NCI-H82 treated with DMSO at 0.1 percent for 48 hours (cell line): ENCODE results near the gene ENPP3.
"Not testable (repeated sequence)": the region's sequence is repeated elsewhere in the genome, so short reads cannot be mapped to it uniquely, and the experiment has no call there.

Source experiments
- DNase-seq: peaks from one replicate; lab custom pipeline; 2025; ENCODE audit not compliant: unreplicated experiment; lab: John Stamatoyannopoulos, UW

Gene ENPP3

DNA sequence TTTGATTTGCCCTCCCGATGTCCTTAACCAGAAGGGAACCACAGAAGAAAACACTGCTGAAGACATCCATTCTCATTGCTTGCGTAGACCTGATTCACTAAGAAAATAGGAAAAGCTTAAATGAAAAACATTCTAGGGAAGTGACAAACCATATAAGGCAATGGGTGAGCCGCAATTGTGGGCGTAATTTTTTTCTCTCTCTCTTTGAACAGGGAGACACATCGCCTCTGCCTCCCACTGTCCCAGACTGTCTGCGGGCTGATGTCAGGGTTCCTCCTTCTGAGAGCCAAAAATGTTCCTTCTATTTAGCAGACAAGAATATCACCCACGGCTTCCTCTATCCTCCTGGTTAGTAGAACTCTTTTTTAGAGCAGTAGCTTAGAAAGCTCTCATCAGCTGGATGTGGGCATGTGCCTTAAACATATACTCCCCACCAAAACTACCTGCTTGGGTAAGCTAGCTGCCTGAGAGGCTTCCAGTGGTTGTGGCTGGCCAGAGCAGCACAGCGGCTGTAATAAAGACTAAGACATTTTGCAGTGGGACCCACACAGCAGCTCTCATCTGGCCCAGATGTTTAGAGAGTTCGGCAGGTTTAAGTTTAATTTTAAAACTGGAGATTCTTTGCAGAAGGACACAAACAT lies 96.4 kb downstream of the ENPP3 start:
- no peak for DNase-seq

DNA sequence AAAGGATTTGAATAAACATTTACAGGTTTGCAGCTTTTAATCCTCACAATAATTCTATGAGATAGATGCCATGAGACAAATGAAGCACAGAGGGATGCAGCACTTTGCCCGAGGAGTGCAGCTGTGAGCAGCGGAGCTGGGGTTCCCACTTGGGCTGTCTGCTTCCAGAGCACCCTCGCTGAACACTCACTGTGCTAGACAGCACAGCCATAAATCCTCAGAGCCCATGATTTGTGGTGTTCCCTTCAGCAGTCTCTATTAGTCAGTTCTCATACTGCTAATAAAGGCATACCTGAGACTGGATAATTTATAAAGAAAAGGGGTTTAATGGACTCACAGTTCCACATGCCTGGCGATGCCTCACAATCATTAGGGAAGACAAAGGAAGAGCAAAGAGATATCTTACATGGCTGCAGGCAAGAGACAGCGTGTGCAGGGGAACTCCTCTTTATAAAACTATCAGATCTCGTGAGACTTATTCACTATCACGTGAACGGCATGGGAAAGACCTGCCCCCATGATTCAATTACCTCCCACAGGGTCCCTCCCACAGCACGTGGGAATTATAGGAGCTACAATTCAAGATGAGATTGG lies 99.0 kb downstream of the ENPP3 start:
- no peak for DNase-seq

DNA sequence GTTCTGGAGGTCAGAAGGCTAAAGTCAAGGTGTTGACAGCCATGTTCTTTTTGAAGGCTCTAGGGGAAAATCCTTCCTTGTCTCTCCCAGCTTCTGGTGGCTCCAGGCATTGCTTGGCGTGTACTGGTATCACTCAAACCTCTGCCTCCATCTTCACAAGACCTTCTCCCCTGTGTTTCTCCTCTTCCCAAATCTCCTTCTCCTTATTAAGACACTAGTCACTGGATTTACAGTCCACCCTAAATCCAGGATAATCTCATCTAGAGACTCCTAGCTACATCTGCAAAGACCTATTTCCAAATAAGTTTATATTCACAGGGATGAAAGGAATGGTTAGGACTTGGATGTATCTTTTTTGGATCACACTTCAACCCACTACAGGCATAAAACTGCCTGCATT lies 99.7 kb downstream of the ENPP3 start:
- DNase-seq = no peak

DNA sequence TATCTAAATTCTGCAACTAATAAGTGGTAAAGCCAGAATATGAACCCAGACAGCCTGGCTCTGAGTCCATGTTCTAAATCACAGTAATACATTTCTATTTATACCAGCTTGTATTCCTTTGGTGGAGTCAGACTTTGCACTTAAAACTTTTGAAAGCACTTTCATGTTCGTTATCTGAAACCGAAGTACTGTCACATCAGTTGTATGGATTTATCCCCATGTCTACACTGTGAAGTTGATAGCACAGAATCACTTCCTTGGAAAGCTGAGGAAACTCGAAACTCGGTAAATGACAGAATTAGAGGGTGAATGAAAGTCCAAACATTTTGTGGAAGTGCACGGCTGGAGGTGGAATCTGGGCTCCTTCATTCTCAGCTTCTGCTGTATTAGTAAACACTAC lies 102.0 kb downstream of the ENPP3 start:
- no peak for DNase-seq

DNA sequence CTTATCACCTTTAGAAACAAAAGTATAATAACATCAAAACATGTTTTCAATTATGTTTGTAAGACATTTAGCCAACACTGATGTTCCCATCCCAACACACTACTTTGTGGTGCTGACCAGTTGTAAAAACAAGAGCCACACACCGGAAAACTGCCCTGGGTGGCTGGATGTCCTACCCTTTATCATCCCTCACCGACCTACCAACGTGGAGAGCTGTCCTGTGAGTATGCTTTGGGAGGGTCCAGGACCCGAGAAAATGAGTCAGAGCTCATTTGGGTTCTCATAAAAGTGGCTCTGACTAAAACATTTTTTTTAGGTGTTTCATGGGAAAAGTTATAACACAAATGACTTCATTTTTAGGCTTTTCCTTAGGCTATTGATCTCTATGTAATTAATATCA lies 103.1 kb downstream of the ENPP3 start:
- no peak for DNase-seq

DNA sequence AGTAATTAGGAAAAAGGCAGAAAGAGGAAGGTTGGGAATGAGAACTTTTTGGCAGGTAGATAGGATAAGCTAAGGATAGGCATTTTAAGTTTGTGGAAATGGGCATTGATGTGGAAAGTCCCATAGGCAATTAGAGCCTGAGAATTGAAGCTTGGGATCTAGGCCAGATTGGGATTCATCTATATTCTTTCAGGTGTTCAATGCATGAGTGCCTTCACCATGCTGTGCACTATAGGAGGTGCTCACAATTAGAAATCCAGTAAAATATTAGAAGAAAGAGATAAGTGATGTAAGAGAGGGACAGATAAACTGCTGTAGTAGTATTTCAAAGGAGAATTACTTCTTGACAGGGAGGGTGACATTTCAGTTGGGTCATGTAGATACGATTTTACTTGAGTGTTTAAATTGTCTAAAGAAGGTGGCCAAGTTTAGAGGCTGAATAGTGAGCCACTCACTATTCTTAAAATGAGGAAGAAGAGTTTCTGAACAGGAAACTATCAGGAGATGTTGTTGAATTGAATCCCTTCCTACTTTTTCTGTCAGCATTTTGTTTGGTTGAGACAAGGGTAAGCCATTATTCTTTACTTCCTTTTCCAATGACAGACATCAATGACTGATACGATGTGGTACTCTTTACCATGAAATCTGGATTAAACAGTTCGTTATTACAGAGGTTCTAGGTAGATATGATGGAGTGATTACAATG lies 104.7 kb downstream of the ENPP3 start:
- DNase-seq = no peak

DNA sequence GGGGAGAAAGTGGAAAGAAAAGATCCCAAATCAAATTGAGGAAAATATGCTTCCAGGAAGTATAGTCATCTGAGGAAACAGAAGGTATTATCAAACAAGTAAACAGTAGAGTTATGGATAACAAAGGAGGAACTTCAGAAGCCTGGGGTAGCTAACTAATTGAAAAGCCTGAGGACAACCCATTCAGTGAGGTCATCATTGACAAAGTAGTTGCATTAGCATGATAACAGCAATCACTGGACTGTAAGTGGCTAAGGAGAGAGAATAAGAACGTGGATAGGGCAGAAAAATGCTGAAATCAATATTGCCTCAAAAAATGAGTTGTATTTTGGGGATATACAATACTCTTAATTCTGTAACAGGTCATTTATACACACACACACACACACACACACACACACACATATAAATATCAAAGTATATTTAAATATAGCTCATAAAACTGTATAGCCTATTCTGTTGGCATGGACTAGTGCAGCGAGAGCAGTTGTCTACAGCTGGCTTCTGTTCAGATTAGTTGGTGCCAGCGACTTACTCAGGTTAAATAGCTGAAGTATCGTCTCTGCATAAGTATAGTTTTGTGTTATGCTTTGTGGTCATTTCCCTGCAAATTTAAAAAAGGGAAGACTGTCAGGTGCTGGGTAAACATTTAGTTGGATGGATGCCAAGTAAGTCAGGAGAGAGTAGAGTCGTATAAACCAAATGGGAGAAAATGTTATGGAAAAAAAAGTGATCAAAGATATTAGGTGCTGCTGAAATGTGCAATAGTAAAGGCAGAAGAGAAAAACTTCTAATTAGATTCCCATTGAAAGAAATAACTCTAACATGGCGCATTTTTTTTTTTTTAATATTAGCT lies 107.6 kb downstream of the ENPP3 start:
- DNase-seq = no peak

DNA sequence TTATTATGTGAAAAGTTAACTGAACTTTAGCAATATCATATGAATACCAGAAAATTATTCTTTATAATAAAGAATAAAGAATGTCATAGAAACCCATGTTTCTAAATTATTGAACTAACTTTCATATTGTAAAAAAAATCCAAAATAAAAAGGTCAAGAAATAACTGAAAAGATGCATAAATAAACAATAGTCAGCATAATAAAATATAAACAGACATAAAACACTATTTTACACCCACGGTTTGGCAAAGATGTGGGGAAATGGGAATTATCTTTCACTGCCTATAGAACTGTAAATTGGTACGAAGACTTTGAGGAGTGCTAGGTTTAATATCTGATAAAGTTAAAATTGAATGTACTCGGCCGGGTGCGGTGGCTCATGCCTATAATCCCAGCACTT lies 108.4 kb downstream of the ENPP3 start:
- DNase-seq = no peak

DNA sequence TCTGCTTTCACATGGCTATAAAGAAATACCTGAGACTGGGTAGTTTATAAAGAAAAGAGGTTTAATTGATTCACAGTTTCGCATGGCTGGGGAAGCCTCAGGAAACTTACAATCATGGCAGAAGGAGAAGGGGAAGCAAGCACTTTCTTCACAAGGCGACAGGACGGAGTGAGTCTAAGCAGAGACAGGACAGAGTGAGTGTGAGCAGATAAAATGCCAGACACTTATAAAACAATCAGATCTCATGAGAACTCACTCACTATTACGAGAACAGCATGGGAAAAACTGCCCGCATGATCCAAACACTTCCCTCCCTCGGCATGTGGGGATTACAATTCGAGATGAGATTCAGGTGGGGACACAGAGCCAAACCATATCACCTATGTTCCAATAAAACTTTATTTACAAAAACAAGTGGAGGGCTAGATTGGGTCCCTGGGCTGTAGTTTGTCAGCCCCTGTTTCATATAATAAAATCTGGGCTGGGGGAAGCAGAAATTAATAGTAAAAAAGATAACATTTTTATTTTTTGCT lies 110.8 kb downstream of the ENPP3 start:
- DNase-seq = no peak

DNA sequence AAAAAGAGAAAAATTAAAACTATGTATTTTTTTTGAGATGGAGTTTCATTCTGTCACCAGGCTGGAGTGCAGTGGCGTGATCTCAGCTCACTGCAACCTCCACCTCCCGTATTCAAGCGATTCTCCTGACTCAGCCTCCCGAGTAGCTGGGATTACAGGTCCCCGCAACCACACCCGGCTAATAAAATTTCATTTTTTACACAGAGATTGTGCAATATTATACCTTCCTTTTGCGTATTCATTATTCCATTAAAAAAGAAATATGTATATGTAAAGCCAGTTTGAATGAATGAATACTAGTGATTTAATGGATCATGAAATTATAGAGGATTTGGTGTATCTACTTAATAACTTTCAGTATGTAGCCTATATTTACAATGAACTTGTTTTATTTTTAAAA lies 111.9 kb downstream of the ENPP3 start:
- no peak for DNase-seq

DNA sequence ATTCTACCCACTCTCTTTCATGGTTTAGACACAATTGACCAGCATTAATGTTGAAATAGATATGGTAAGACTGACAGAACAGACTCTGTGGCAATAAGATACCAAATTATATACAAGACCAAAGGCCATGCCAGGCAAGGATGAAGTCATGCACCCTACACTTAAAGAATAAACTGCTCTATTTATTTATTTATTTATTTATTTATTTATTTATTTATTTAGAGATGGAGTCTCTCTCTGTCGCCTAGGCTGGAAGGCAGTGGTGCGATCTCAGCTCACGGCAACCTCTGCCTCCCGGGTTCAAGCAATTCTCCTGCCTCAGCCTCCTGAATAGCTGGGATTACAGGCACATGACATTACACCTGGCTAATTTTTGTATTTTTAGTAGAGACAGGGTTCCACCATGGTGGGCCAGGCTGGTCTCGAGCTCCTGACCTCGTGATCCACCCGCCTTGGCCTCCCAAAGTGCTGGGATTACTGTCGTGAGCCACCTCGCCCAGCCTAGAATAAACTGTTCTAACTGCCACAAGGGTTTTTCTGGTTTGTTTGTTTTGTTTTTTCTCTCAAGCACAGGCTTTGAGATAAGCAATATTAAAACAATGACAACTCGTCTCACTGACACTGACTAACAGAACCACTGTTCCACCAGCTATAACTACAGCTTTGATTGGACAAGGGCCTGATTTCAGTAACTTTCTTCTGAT lies 114.1 kb downstream of the ENPP3 start:
- DNase-seq = not testable (repeated sequence)

DNA sequence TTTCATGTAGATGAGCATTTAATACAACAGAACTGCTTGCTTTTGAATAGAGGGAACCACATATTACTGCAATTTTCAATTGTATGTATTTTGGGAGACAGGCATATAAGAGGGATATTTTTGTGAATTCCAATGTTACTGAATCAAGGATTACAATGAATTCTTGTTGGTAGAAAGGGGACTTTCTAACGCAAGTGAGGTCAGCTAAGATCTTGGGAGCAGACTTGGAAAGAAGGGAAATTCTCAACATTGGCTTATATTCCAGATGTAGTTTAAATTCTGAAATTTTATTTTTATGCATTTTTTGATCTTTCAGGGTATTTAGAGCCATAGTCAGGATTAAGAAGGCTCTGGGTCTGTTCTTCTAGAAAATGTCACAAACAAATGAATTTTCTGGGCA lies 117.0 kb downstream of the ENPP3 start:
- DNase-seq = no peak

DNA sequence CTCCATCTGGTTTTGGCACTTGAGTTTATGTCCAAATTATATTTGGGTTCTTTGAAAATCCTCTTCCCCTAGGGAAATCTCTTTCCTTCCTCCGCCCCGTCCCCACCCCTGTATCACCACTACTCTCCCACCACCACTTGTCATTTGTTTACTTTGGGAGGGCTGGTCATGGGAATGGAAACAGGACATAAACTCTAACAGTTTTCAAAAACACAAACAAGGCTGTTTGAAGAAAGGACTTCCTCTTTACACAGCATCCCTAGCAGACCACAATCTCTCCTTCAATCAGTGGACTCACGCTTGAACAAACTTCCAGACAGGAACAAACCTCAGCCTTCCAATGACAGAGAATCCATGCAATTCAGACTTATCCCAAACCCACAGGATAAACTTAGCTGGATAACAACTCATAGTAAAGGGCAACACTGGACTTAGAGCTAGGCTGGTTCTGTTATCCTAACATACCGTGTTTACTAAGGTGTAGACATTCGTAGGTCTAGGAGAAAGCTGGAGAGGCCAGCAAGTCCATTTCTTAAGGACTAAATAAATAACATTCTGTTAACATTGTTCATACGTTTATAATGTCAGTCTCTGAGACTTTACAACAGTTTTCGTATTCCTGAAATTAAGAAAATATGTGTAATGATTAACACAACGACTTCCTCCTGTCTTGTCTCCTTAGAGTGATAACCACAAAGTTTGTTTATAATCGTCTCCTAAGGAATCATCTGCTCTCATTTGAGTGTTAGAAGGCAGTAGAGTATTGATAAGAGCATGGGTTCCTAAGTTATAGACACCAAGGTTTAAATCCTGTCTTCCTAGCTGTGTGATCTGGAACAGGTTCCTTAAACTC lies 117.8 kb downstream of the ENPP3 start:
- no peak for DNase-seq

DNA sequence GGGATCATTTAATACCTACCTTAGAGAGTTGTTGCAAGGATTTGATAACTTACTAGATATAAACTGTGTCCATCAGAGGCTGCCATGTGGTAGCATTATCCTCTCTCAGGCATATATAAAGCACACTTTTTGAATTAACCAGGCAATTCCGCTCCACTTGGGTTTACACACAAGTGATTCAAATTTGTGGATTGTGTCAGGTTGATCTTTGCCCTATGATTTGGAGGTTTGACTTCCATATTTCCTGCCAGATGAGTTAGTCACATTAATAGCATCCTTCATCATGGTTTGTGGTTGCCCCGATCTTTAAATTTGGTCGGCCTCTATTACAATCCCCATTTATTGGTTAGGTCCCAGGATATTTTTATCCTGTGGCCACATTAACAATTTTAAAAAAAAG lies 118.5 kb downstream of the ENPP3 start:
- DNase-seq = no peak

DNA sequence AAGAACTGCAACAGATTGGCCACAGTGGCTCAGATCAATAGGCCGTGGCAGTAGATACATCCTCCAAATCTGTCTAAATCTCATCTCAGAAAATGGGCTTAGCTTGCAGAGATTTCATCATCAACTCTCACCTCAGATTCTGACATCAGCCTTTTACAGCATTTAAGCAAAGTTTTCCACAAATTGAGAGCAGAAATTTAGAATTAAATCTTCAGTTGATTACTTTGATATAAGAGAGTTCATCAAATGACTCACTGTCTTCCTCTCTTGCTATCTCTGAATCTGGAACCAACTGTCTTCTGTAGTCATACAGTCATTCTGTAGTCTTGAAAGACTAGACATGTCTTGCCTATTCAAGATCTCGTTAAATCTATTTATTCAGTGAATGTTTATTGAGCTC lies 118.9 kb downstream of the ENPP3 start:
- DNase-seq = no peak

DNA sequence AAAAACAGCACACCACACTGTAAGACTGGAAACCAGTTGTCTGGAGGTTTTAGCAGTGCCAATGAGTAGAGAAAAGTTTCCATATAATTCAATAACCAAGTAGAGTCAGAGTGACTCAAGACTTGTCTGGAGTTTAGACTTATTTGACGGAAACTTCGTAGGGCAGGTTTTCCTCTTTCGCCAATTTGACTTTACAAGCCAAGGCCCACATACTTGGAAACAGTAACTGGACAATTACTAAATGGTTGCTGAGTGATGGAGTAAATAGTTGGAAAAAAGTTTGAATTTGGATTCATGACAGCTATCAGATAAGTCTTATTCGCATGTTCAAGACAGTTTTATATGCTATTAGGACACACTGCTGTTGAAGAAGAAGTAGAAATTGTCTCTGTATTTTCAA lies 121.8 kb downstream of the ENPP3 start:
- no peak for DNase-seq

DNA sequence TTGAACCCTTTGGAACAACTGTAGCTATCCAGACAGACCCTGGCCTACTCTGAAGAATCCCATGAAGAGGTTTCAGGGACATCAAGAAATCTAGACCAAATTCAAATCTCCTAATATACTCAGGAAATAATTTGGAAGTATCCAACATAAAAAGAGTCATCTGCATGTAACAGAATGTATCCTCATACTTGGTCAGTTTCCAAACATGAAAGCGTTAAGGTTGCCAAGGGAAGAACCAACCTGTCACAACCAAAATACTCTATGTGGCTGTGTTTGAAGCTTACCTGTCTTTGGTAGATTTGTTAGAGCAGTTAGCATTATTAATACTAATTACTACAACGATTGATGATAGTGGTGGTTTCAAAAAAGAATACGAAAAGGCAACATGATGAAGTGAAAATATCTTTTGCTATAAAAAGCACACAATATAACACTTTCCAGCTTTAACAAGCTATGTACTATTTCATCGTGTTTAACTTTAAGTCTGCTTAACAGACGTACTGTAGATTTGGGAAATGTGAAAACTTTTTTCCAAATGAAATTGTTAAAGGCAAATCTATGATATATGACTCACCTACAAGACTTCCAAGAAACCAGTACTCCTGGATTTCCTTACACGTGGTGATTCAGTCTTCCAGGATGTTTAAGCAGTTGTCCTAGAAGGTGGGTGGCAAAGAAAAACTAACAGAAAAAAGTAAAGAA lies 124.1 kb downstream of the ENPP3 start:
- DNase-seq = no peak

DNA sequence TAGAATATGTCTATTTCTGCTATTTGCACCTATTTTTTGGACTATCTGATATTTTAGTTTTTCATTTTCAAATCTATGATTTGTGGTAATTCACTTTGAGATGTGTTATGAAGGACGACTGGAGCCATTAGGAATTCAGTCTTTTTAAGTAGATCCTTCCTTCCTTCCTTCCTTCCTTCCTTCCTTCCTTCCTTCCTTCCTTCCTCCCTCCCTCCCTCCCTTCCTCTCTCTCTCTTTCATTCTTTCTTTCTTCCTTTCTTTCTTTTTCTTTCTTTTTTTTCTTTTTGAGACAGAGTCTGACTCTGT lies 124.6 kb downstream of the ENPP3 start:
- DNase-seq = no peak

DNA sequence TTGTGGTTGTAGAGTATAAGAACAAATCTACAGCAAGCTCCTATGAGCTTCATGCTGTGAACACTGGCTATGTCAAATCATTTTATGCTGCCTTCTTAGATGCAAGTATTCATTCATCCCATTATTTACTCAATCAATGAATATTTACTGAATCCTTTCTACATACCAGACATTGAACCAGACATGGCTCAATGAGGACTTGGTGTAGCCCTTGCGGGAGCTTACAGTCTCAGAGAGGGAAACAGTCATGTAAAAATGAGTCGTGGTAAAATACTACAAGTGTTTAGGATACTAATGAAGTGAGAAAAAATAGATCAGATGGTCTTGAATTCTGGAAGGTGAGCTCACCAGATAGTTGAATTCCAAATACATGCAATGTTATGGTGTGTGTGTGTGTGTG lies 125.9 kb downstream of the ENPP3 start:
- DNase-seq = no peak

DNA sequence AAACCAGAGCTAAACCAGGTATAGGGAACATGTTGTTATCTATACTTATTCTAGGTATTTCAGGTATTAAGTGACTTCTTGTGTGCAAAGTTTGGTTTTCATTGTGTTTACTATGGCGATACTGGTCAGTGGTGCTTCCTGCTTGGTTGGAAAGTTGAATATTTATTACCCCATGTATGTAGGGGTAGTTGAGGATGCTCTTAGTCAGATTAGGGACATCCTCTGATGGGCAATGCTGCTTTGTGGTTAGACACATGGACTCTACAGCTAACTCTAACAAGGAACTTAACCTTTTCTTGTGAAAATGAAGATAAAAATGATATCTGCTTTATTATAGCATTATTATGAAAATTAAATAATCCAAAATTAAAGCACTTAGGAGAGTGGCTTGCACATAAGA lies 126.6 kb downstream of the ENPP3 start:
- DNase-seq = no peak
